ENCODE data around the gene SLCO3A1. TPM values are rescaled to one million over a fixed set of nuclear protein-coding genes. Genes with fewer than 3 reads are reported as not detected.
A peak's percentile ranks its signal among the peaks of the same experiment; 100 is the strongest.
"Not testable (repeated sequence)": the region's sequence is repeated elsewhere in the genome, so short reads cannot be mapped to it uniquely, and the experiment has no call there.

The SLCO3A1 gene
- total and polyA plus RNA-seq, 5 donors = 37.4 to 52.0 (median 45.0) TPM

DNA sequence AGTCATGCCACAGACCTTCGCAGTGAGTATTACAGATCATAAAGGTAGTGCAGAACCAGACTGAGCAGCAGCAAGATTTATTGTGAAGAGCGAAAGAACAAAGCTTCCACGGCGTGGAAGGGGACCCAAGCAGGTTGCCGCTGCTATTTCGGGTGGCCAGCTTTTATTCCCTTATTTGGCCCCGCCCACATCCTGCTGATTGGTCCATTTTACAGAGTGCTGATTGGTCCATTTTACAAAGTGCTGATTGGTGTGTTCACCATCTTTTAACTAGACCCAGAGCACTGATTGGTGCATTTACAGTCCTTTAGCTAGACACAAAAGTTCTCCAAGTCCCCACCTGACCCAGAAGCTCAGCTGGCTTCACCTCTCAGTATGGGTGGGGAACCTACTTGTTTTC, 110.2 kb downstream of the SLCO3A1 start:
- H3K27me3 ChIP-seq (ENCODE audit: control insufficient read depth, insufficient read depth); ATAC-seq; intact Hi-C loops (cut with DNase I); H3K27ac ChIP-seq (ENCODE audit: low read length); H3K4me3 ChIP-seq (ENCODE audit: low read length); H3K9me3 ChIP-seq (ENCODE audit: control insufficient read depth, low read length); DNase-seq: not testable (repeated sequence)
- WGBS = 96% methylated on average over 7 of the region's 7 CpGs
- H3K4me1 ChIP-seq (ENCODE audit: control insufficient read depth, insufficient read depth, low read length) = peaks cover 29% of the 10 kb centered on the region

DNA sequence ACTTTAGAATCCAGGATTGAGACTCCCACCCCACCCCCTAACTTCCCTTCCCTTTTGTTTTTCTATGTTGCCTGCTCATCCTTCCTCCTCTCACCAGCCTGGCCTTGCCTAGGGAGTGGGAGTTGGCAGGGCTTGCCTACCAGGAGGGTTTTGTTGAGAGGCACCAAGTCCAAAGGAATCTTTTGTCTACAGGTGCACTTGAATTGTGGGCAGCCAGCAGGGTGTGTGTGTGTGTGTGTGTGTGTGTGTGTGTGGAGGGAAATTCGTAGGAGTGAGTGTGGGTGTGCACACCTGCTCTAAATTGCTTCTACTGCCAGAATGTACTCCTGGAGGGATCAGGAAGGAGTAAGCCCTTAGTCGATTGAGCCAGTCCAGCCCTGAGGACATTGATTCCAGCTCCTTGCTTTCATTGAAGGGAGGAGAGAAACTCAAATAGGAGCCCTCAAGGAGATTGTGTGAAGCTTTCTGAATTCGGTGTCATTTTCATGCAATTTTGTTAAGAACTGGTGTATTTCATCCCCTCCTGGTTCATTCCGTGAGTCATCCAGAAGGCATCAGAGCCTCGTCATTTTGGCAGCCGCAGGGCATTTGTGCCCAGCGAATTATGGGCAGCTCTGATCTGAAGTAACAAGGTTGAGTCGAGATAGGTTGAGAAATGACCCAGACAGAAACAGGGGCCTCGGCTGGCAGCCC, 112.1 kb downstream of the SLCO3A1 start:
- no peak for ATAC-seq
- Histone ChIP-seq H3K4me3 (ENCODE audit: low read length) (no peak overlapping the region), H3K27ac (ENCODE audit: low read length) (peak overlapping the region; percentile 48), H3K9me3 (ENCODE audit: control insufficient read depth, low read length) (no peaks in the 10 kb centered on the region), H3K27me3 (ENCODE audit: control insufficient read depth, insufficient read depth) (no peaks in the 10 kb centered on the region), H3K4me1 (ENCODE audit: control insufficient read depth, insufficient read depth, low read length) (peaks cover 40% of the 10 kb centered on the region)
- intact Hi-C loops (cut with DNase I) = no loop called here
- 51% methylated on average over 9 of the region's 9 CpGs for WGBS
- DNase-seq = peak in 1 of 3 donors; percentile 51

DNA sequence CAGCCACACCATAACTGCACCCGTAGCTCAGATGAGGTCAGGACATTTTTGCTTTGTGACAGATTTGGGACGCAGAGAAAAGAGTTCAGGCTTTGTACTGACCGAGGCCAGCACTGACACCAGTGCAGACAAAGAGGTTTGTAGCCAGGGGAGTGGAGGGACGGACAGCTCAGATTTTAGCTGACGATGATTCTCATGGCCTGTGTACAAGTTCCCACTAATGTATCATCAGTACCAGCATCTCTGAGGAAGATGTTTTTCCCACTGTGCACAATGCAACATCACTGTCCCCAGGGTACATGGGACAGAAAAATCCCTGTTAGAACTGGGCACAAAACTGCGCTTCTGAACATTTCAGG, 112.7 kb downstream of the SLCO3A1 start:
- intact Hi-C loops (cut with DNase I) = no loop called here
- peaks cover 40% of the 10 kb centered on the region for H3K4me1 ChIP-seq (ENCODE audit: control insufficient read depth, insufficient read depth, low read length)
- H3K27ac ChIP-seq (ENCODE audit: low read length) = peak overlapping the region; percentile 36
- H3K9me3 ChIP-seq (ENCODE audit: control insufficient read depth, low read length) = no peaks in the 10 kb centered on the region
- peak; percentile 3 to 24 for ATAC-seq
- 48% methylated on average over 6 of the region's 6 CpGs for WGBS
- no peak overlapping the region for H3K4me3 ChIP-seq (ENCODE audit: low read length)
- no peaks in the 10 kb centered on the region for H3K27me3 ChIP-seq (ENCODE audit: control insufficient read depth, insufficient read depth)
- DNase-seq = no peak

DNA sequence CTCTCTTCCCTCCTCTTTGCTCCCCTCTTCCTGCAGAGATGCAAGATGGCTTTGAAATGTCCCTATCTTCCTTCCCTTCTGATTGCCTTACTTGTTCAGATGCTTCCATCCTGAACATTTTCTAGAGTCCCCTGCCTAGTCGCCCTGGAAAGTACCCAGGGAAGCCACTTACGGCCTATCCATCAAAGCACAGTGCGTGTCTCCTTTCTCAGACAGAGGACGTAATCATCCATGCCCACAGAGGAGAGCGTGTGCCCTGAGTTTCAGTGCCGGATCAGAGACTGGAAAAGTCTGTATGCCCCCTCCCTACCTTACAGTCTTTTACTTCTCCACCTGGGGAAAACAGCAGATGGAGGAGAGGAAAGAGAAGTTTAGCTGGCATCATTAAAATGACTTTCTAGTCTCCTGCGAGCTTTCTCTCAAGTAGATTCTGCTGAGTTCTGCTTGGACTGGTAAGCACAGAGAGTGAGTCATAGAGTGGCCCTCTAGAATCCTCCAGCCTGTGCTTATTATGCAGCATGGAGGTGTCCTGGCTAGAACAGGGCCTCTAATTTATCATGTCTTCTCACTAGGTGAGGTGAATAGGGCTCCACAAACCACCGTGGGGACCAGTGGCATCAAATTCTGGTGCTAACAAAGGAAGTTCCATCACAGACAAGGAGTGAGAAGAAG, 114.6 kb downstream of the SLCO3A1 start:
- Histone ChIP-seq H3K4me3 (ENCODE audit: low read length) (no peak overlapping the region), H3K9me3 (ENCODE audit: control insufficient read depth, low read length) (no peaks in the 10 kb centered on the region), H3K27me3 (ENCODE audit: control insufficient read depth, insufficient read depth) (no peaks in the 10 kb centered on the region), H3K4me1 (ENCODE audit: control insufficient read depth, insufficient read depth, low read length) (peaks cover 37% of the 10 kb centered on the region), H3K27ac (ENCODE audit: low read length) (no peak overlapping the region)
- intact Hi-C loops (cut with DNase I) = no loop called here
- 75% methylated on average over 8 of the region's 8 CpGs for WGBS
- ATAC-seq (peak in 1 of 2 donors; percentile 30), DNase-seq (no peak)

DNA sequence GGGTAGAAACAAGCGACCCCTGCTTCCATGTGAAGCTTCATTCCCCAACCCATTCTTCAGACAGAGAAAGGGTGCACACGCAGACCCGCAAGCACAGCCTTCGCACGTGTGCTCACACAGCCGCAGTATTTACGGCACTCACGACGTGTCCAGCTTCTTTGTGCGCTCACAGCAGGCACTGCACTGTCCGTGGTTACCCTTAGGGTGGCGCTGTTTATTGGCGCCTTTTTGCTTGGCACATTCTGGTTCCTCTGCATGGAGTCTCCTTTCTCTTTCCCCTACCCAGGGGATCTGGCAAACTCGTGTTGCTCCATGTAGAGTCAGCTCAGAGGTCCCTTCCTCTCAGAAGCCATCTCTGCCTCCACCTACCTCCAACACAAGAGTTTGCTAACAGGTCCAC, 115.1 kb downstream of the SLCO3A1 start:
- Histone ChIP-seq H3K4me1 (ENCODE audit: control insufficient read depth, insufficient read depth, low read length) (peaks cover 40% of the 10 kb centered on the region), H3K9me3 (ENCODE audit: control insufficient read depth, low read length) (no peaks in the 10 kb centered on the region), H3K4me3 (ENCODE audit: low read length) (no peak overlapping the region), H3K27me3 (ENCODE audit: control insufficient read depth, insufficient read depth) (no peaks in the 10 kb centered on the region), H3K27ac (ENCODE audit: low read length) (no peak overlapping the region)
- ATAC-seq (no peak), DNase-seq (no peak)
- WGBS = 92% methylated on average over 14 of the region's 14 CpGs
- intact Hi-C loops (cut with DNase I) = no loop called here

DNA sequence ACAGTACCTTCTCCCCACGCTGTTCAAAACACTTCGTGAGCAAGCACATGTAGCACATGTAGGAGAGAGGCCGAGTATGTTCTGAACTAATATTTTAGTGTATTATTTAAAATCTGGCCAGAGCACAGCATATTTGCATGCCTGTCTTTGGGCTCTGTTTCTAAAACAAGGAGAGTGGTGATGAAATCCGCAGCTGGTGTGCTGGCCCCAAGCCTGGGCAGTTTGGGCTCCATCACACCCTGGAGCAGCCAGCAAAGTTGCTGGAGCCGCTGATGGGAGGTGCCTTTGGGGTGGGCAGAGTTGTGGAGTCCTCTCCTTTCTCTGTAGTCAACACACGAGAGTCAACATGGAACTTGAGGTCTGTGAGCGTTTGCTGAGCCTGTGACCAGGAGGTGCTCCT, 116.6 kb downstream of the SLCO3A1 start:
- Histone ChIP-seq H3K9me3 (ENCODE audit: control insufficient read depth, low read length) (no peaks in the 10 kb centered on the region), H3K4me1 (ENCODE audit: control insufficient read depth, insufficient read depth, low read length) (peaks cover 43% of the 10 kb centered on the region), H3K27ac (ENCODE audit: low read length) (peak overlapping the region; percentile 70), H3K27me3 (ENCODE audit: control insufficient read depth, insufficient read depth) (no peaks in the 10 kb centered on the region), H3K4me3 (ENCODE audit: low read length) (no peak overlapping the region)
- ATAC-seq = peak; percentile 79 to 90
- intact Hi-C loops (cut with DNase I) = loop anchor here in 3 of 4 donors (10.0 kb wide), 3 partner anchors 55 to 105 kb away; no protein-coding TSS in a partner anchor
- whole genome bisulfite sequencing = 31% methylated on average over 7 of the region's 7 CpGs
- DNase-seq = peak; percentile 84 to 95 (median 93)

DNA sequence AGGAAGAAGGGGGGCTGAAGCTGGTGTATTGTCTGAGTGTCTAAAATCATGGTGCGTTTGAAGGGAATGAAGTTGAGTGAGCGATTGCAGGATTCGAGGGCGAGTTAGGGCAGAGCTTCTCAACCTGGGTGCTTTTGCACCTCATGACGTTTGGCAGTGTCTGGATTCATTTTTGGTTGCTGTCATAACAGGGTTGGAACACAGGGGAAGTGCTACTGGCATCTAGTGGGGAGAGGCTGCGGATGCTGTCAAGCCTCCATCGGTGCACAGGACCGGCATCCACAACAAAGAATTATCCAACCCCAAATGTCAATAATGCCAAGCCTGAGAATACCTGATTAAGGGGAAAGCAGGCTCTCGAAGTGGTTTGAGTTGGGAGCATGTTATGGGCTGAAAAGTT, 120.0 kb downstream of the SLCO3A1 start:
- ATAC-seq = peak in 1 of 2 donors; percentile 44
- H3K9me3 ChIP-seq (ENCODE audit: control insufficient read depth, low read length) = no peaks in the 10 kb centered on the region
- DNase-seq = no peak
- H3K4me3 ChIP-seq (ENCODE audit: low read length) = no peak overlapping the region
- intact Hi-C loops (cut with DNase I) = loop anchor here in 3 of 4 donors (10.0 kb wide), 3 partner anchors 51 to 101 kb away; no protein-coding TSS in a partner anchor
- no peak overlapping the region for H3K27ac ChIP-seq (ENCODE audit: low read length)
- H3K27me3 ChIP-seq (ENCODE audit: control insufficient read depth, insufficient read depth) = no peaks in the 10 kb centered on the region
- peaks cover 32% of the 10 kb centered on the region for H3K4me1 ChIP-seq (ENCODE audit: control insufficient read depth, insufficient read depth, low read length)
- WGBS = 39% methylated on average over 9 of the region's 9 CpGs

DNA sequence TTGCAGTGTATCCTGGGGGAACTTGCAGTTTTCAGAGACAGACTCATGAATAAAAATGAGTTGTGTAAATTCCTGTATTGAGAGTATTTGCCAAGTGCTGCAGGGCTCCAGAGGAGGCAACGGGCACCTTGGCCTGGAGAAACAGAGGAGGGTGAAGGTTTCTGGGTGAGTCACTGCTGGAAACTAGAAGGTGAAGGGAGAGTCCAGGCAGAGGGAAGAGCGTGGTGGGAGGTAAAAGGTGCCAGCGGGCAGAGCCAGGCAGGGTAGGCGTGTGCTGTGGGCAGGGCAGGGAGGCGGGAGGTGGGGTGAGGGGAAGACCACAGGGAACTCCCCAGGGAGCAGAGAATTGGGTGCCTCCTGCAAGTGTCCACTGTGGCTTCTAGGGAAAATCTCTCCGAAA, 120.8 kb downstream of the SLCO3A1 start:
- Histone ChIP-seq H3K4me1 (ENCODE audit: control insufficient read depth, insufficient read depth, low read length) (peaks cover 27% of the 10 kb centered on the region), H3K9me3 (ENCODE audit: control insufficient read depth, low read length) (no peaks in the 10 kb centered on the region), H3K27ac (ENCODE audit: low read length) (peak overlapping the region; percentile 39), H3K4me3 (ENCODE audit: low read length) (no peak overlapping the region), H3K27me3 (ENCODE audit: control insufficient read depth, insufficient read depth) (no peaks in the 10 kb centered on the region)
- intact Hi-C loops (cut with DNase I) = loop anchor here in 3 of 4 donors (10.0 kb wide), 3 partner anchors 50 to 100 kb away; no protein-coding TSS in a partner anchor
- ATAC-seq (peak in 1 of 2 donors; percentile 29), DNase-seq (no peak)
- WGBS = 75% methylated on average over 6 of the region's 6 CpGs

DNA sequence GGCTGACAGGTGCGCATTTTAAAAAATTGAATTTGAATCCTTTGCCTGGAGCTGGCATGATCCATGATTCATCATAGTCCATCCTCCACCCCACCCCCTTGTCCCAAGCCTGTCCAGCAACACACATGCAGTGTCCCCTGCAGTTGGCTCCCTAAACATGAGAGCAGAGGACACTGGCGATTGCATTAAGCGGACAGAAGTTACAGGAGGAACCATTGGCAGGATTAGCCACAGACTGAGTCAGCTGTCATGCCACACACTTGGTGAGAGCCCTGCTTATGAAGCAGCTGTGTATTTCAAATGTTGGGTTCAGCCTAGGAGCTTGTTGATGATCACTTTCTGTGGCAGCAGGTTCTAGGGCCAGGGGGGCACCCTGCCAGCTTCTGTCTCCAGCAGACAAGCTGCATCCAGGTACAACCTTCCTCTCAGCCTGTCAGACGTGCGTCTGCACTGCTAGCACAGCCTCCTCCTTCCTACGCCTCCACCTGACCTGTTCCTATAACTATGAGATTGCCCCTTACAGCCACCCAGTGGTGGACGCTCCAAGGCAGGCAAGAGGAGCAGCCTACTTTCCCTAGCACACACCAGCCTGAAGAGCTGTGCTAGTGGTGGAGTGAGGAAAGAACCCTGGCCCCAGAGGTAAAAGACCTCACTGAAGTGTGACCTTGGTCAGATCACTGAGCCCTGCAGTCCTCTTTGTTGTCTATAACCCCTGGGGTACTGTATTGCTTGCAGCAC, 121.9 kb downstream of the SLCO3A1 start:
- intact Hi-C loops (cut with DNase I) = loop anchor here in 3 of 4 donors (10.0 kb wide), 3 partner anchors 49 to 99 kb away; no protein-coding TSS in a partner anchor
- ATAC-seq = peak; percentile 7 to 32
- Histone ChIP-seq H3K9me3 (ENCODE audit: control insufficient read depth, low read length) (no peaks in the 10 kb centered on the region), H3K27me3 (ENCODE audit: control insufficient read depth, insufficient read depth) (no peaks in the 10 kb centered on the region), H3K4me3 (ENCODE audit: low read length) (no peak overlapping the region), H3K4me1 (ENCODE audit: control insufficient read depth, insufficient read depth, low read length) (peaks cover 20% of the 10 kb centered on the region), H3K27ac (ENCODE audit: low read length) (peak overlapping the region; percentile 26)
- 73% methylated on average over 7 of the region's 7 CpGs for WGBS
- peak in 1 of 3 donors; percentile 40 for DNase-seq

DNA sequence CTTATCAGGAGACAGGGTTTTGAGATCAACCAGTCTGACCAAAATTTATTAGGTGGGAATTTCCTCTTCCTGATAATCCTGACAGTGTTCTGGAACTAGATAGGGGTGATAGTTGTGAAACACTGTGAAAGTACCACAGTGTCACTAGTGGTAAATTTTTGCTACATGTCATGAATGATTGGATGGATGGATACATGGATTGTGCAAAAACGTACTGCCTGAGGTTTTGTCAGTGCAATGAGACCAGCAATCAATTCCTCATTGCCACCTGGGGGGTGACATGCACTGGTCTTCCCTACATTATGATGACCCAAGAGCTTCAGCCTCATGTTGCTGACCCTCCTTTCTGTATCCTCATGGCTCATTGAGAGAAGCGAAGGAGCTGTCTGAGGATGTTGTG, 123.5 kb downstream of the SLCO3A1 start:
- H3K9me3 ChIP-seq (ENCODE audit: control insufficient read depth, low read length) = no peaks in the 10 kb centered on the region
- ATAC-seq (no peak), DNase-seq (no peak)
- H3K4me1 ChIP-seq (ENCODE audit: control insufficient read depth, insufficient read depth, low read length) = peaks cover 21% of the 10 kb centered on the region
- no peaks in the 10 kb centered on the region for H3K27me3 ChIP-seq (ENCODE audit: control insufficient read depth, insufficient read depth)
- intact Hi-C loops (cut with DNase I) = loop anchor here in 3 of 4 donors (10.0 kb wide), 3 partner anchors 48 to 98 kb away; no protein-coding TSS in a partner anchor
- H3K4me3 ChIP-seq (ENCODE audit: low read length) = no peak overlapping the region
- 82% methylated on average over 2 of the region's 2 CpGs for WGBS
- no peak overlapping the region for H3K27ac ChIP-seq (ENCODE audit: low read length)

All from right cardiac atrium (tissue), 5 donors.